IMR-90 (cell line): ENCODE results near the gene ADGRG6. TPM values are rescaled to one million over a fixed set of nuclear protein-coding genes. Genes with fewer than 3 reads are reported as not detected.

Experiments
- ATAC-seq: fragments of 200-7000 bp; cut with Tn5 transposase; 2 replicates; pipeline ENCODE4 v1.9.1; 2020; ENCODE audit warnings: low read depth, mild to moderate bottlenecking, moderate library complexity
- BruUV-seq: library from RNA; stranded (reverse); fragments of 400-500 nt; replicated peaks from 2 replicates; lab custom pipeline; 2021; lab: Mats Ljungman, UMichigan
- CTCF ChIA-PET: fragments of 300-600 bp; formaldehyde crosslinking; extraction: SDS; loops from one replicate; lab custom pipeline; 2021; ENCODE audit warnings: antibody characterized with exemption; lab: Yijun Ruan, JAX
- POLR2A ChIA-PET: fragments of 300-600 bp; sonication (Branson Sonifier 250); formaldehyde crosslinking; loops from one replicate; lab custom pipeline; 2022; ENCODE audit warnings: antibody characterized with exemption; ENCODE audit not compliant: unreplicated experiment; lab: Charles Lee
- DNase-seq: peaks from one replicate; pipeline ENCODE4 v3.0.0; 2013
- H2AFZ ChIP-seq: replicated peaks from 2 replicates; pipeline ENCODE3; 2013; ENCODE audit warnings: low read length, mild to moderate bottlenecking; ENCODE audit not compliant: poor library complexity
- H2AK5ac ChIP-seq: 2 replicates; pipeline ENCODE4 v1.6.1; 2013; ENCODE audit warnings: low read depth, low read length, inconsistent platforms
- H2AK9ac ChIP-seq: replicated peaks from 2 replicates; pipeline ENCODE3; 2013; ENCODE audit warnings: mild to moderate bottlenecking, low read depth, low read length, moderate library complexity; ENCODE audit not compliant: poor library complexity
- H2BK120ac ChIP-seq: 2 replicates; pipeline ENCODE4 v1.6.1; 2013; ENCODE audit warnings: low read depth, low read length, inconsistent platforms
- H2BK15ac ChIP-seq: 3 replicates; pipeline ENCODE4 v1.6.1; 2013; ENCODE audit warnings: low read depth, low read length, inconsistent platforms
- H2BK20ac ChIP-seq: 2 replicates; pipeline ENCODE4 v1.6.1; 2013; ENCODE audit warnings: low read depth, mild to moderate bottlenecking, inconsistent platforms, low read length, moderate library complexity
- H2BK5ac ChIP-seq: 2 replicates; pipeline ENCODE4 v1.6.1; 2013; ENCODE audit warnings: mild to moderate bottlenecking, low read depth, low read length, inconsistent platforms; ENCODE audit not compliant: poor library complexity, severe bottlenecking
- H3K14ac ChIP-seq: replicated peaks from 2 replicates; pipeline ENCODE4 v1.6.1; 2013; ENCODE audit warnings: low read depth, low read length, inconsistent platforms
- H3K18ac ChIP-seq: 2 replicates; pipeline ENCODE4 v1.6.1; 2013; ENCODE audit warnings: low read depth, low read length, control low read depth
- H3K23ac ChIP-seq: 2 replicates; pipeline ENCODE4 v1.6.1; 2013; ENCODE audit warnings: low read depth, low read length, inconsistent platforms
- H3K27ac ChIP-seq: 2 replicates; pipeline ENCODE4 v1.5.1; 2013; ENCODE audit warnings: mild to moderate bottlenecking, control low read depth, low read length; ENCODE audit not compliant: insufficient read depth
- H3K27me3 ChIP-seq: 2 replicates; pipeline ENCODE4 v1.6.1; 2013; ENCODE audit warnings: low read length; ENCODE audit not compliant: control insufficient read depth, insufficient read depth
- H3K36me3 ChIP-seq: 2 replicates; pipeline ENCODE4 v1.6.1; 2013; ENCODE audit warnings: low read length, mixed read lengths; ENCODE audit not compliant: control insufficient read depth, insufficient read depth
- H3K4ac ChIP-seq: 2 replicates; pipeline ENCODE4 v1.6.1; 2013; ENCODE audit warnings: low read depth, low read length, inconsistent platforms
- H3K4me1 ChIP-seq: 2 replicates; pipeline ENCODE4 v1.6.1; 2013; ENCODE audit warnings: low read length, mixed read lengths; ENCODE audit not compliant: control insufficient read depth, insufficient read depth
- H3K4me2 ChIP-seq: 2 replicates; pipeline ENCODE4 v1.6.1; 2013; ENCODE audit warnings: low read depth, mild to moderate bottlenecking, control low read depth, low read length, moderate library complexity
- H3K4me3 ChIP-seq: 2 replicates; pipeline ENCODE4 v1.5.1; 2013; ENCODE audit warnings: low read depth, mild to moderate bottlenecking, control low read depth, low read length, moderate library complexity; ENCODE audit not compliant: insufficient read depth
- H3K56ac ChIP-seq: 2 replicates; pipeline ENCODE4 v1.6.1; 2013; ENCODE audit warnings: low read length, inconsistent platforms; ENCODE audit not compliant: insufficient read depth; ENCODE audit errors: extremely low read depth
- H3K79me1 ChIP-seq, 2 experiments: 2 replicates each; pipeline ENCODE4 v1.6.1; 2013; ENCODE audit warnings: low read length in 2 of 2, inconsistent platforms in 1 of 2, low read depth in 1 of 2
- H3K9ac ChIP-seq: 2 replicates; pipeline ENCODE4 v1.6.1; 2013; ENCODE audit warnings: low read depth, low read length, control low read depth
- H3K9me1 ChIP-seq: 2 replicates; pipeline ENCODE4 v1.6.1; 2013; ENCODE audit warnings: low read length, inconsistent platforms; ENCODE audit not compliant: insufficient read depth
- H3K9me3 ChIP-seq: 2 replicates; pipeline ENCODE4 v1.6.1; 2013; ENCODE audit warnings: low read length; ENCODE audit not compliant: control insufficient read depth, insufficient read depth
- H4K20me1 ChIP-seq: 2 replicates; pipeline ENCODE4 v1.6.1; 2013; ENCODE audit warnings: low read length, inconsistent platforms; ENCODE audit not compliant: insufficient read depth
- H4K5ac ChIP-seq: 2 replicates; pipeline ENCODE4 v1.6.1; 2013; ENCODE audit warnings: mild to moderate bottlenecking, low read depth, low read length, control low read depth
- H4K8ac ChIP-seq, 2 experiments: 2 replicates each; pipeline ENCODE4 v1.6.1; 2013; ENCODE audit warnings: low read depth in 2 of 2, low read length in 2 of 2, control low read depth in 1 of 2, inconsistent platforms in 1 of 2
- H4K91ac ChIP-seq: 2 replicates; pipeline ENCODE4 v1.6.1; 2013; ENCODE audit warnings: low read depth, low read length, inconsistent platforms; ENCODE audit not compliant: insufficient read depth
- CTCF ChIP-seq: conservative IDR thresholded peaks from 2 replicates; pipeline ENCODE4 v1.5.1; 2012; ENCODE audit warnings: mild to moderate bottlenecking, low read depth, low read length, improper control_type of control experiment
- MXI1 ChIP-seq: IDR thresholded peaks from 2 replicates; pipeline ENCODE4 v1.6.1; 2012; ENCODE audit warnings: low read depth, mild to moderate bottlenecking, low read length, moderate library complexity, borderline replicate concordance
- RCOR1 ChIP-seq: IDR thresholded peaks from 2 replicates; pipeline ENCODE4 v1.6.1; 2012; ENCODE audit warnings: mild to moderate bottlenecking, low read length, improper control_type of control experiment; ENCODE audit not compliant: insufficient replicate concordance
- WGBS, 2 experiments: methylation state at CpG; one replicate each; pipeline versions ENCODE4 v1.1.5 to v1.1.7; 2013; ENCODE audit warnings: missing lambda C conversion rate in 2 of 2; ENCODE audit not compliant: insufficient read length in 1 of 2; ENCODE audit errors: extremely low coverage in 2 of 2; 5-methylcytosine and 5-hydroxymethylcytosine counted together
- dilution Hi-C: fragments of 300-500 bp; cut with HindIII; formaldehyde crosslinking; loops from one replicate; pipeline ENCODE4 v1.14.3; 2018; ENCODE audit warnings: low sequenced_read_pairs; ENCODE audit not compliant: unreplicated experiment
- in situ Hi-C: fragments of 300-500 bp; cut with MboI; formaldehyde crosslinking; loops from 3 replicates; pipeline ENCODE4 v1.14.3; 2019; ENCODE audit warnings: low sequenced_read_pairs, inconsistent platforms, mixed read lengths
- intact Hi-C: fragments of 100-400 bp; cut with micrococcal nuclease; formaldehyde crosslinking; loops from 2 replicates; pipeline ENCODE4 v1.10.0; 2022
- polyA plus RNA-seq, 3 experiments: library from polyadenylated mRNA; depleted of rRNA; stranded (reverse); fragments of >200 nt; gene quantifications; 2 replicates each; pipeline ENCODE4 v1.2.3, GENCODE V29; 2012; ENCODE audit warnings: low replicate concordance in 1 of 3
- total RNA-seq: library from RNA; depleted of rRNA; stranded (reverse); fragments of >200 nt; gene quantifications from 2 replicates; pipeline ENCODE4 v1.2.3, GENCODE V29; 2012

ADGRG6 gene
- total and polyA plus RNA-seq, 2 of the 4 experiments (the other 2 are of a cell fraction) = 10.0 to 20.3 TPM

GRCh38 chr6:142373268-142374090, 71.7 kb downstream of the ADGRG6 start:
- Histone ChIP-seq H3K18ac (peak overlapping the region; percentile 81; the same call in 1 of the 2 replicates), H3K79me1 (peaks cover 5 to 22% of the 10 kb centered on the region in 2 experiments; a peak in 2 of 4 replicates), H4K5ac (peak overlapping the region; percentile 35; the same call in 1 of the 2 replicates), H3K27ac (peak overlapping the region; percentile 44), H2BK15ac (peak overlapping the region; percentile 88; the same call in 2 of the 3 replicates), H2BK120ac (peak overlapping the region; percentile 90), H3K9me1 (peaks cover 12% of the 10 kb centered on the region), H2AK5ac (peak overlapping the region; percentile 85), H3K4ac (peak overlapping the region; percentile 93), H2BK5ac (peak overlapping the region; percentile 87), H3K9me3 (no peaks in the 10 kb centered on the region), H2BK20ac (peak overlapping the region; percentile 92), H3K36me3 (no peaks in the 10 kb centered on the region), H3K14ac (peak overlapping the region; percentile 69), H3K4me1 (peaks cover 16% of the 10 kb centered on the region), H3K56ac (no peak overlapping the region; the same call in 1 of the 2 replicates), H2AK9ac (no peak overlapping the region), H4K20me1 (no peaks in the 10 kb centered on the region), H2AFZ (no peak overlapping the region), H4K8ac (peak overlapping the region; percentile 83 to 92), H3K23ac (peak overlapping the region; percentile 58; the same call in 1 of the 2 replicates), H3K9ac (no peak overlapping the region), H4K91ac (peak overlapping the region; percentile 88), H3K27me3 (no peaks in the 10 kb centered on the region), H3K4me2 (no peak overlapping the region), H3K4me3 (no peak overlapping the region)
- ChIA-PET CTCF (interaction anchor here (0.7 kb wide), 1 partner anchor 44 kb away, joined by 3 read pairs; no protein-coding TSS in a partner anchor), POLR2A (no interaction called here)
- in situ Hi-C loops = no loop called here
- dilution Hi-C loops = no loop called here
- intact Hi-C loops = no loop called here
- peak; percentile 17 for DNase-seq
- ATAC-seq = 0 out of 2 replicates have a peak, but pooled peaks have one; percentile 19
- no peak for TF ChIP-seq MXI1
- TF ChIP-seq RCOR1 = no peak
- TF ChIP-seq CTCF = no peak
- BruUV-seq = no TSS peak
- WGBS, 2 experiments = 100% methylated on average over 1 of the region's 2 CpGs; no CpG with 5 or more reads in 1 of the 2 experiments
